SK-N-SH (cell line): ENCODE results near the gene BTF3L4. TPM values are rescaled to one million over a fixed set of nuclear protein-coding genes. Genes with fewer than 3 reads are reported as not detected.
"Not testable (repeated sequence)": the region's sequence is repeated elsewhere in the genome, so short reads cannot be mapped to it uniquely, and the experiment has no call there.

ENCODE experiments used
- CTCF ChIA-PET: fragments of 300-600, 350-600 bp; formaldehyde crosslinking; extraction: SDS; loops from one replicate; lab custom pipeline; 2021; lab: Yijun Ruan, JAX
- POLR2A ChIA-PET: fragments of 350-600 bp; sonication (Branson Sonifier 250); formaldehyde crosslinking; extraction: SDS; loops from one replicate; lab custom pipeline; 2020; ENCODE audit warnings: antibody characterized with exemption, inconsistent platforms; lab: Yijun Ruan, JAX
- DNase-seq: peaks from one replicate; pipeline ENCODE4 v3.0.0; 2012
- H2AFZ ChIP-seq: fragments of 200-600 bp; sonication (generic); 2 replicates; pipeline ENCODE4 v1.8.1; 2016; ENCODE audit warnings: antibody characterized with exemption, mild to moderate bottlenecking, low read depth
- H3F3A ChIP-seq: fragments of 200-600 bp; sonication (generic); replicated peaks from 2 replicates; pipeline ENCODE3; 2016; ENCODE audit warnings: antibody characterized with exemption, mild to moderate bottlenecking; ENCODE audit not compliant: insufficient read depth
- H3K27ac ChIP-seq, 2 experiments: fragments of 200-500 bp in 1 of 2; fragments of 200-600 bp in 1 of 2; sonication (Bioruptor generic) in 1 of 2; sonication (generic), shearing (Covaris generic) in 1 of 2; 2 replicates each; pipeline versions ENCODE4 v1.5.1 to v1.6.1; 2014 to 2016; ENCODE audit warnings: low read depth in 2 of 2, inconsistent platforms in 1 of 2, low read length in 1 of 2, mild to moderate bottlenecking in 1 of 2, mixed read lengths in 1 of 2
- H3K27me3 ChIP-seq: fragments of 200-600 bp; sonication (generic), shearing (Covaris generic); 2 replicates; pipeline ENCODE4 v1.6.1; 2016; ENCODE audit warnings: mixed run types; ENCODE audit not compliant: insufficient read depth
- H3K36me3 ChIP-seq, 2 experiments: fragments of 200-500 bp in 1 of 2; fragments of 200-600 bp in 1 of 2; sonication (Bioruptor generic) in 1 of 2; sonication (generic) in 1 of 2; replicated peaks in 1 of 2; 2 replicates each; pipeline versions ENCODE3 to v1.5.1; 2014 to 2016; ENCODE audit warnings: low read length in 1 of 2, mild to moderate bottlenecking in 1 of 2; ENCODE audit not compliant: insufficient read depth in 2 of 2, control insufficient read depth in 1 of 2
- H3K4me1 ChIP-seq, 2 experiments: fragments of 200-500 bp in 1 of 2; fragments of 200-600 bp in 1 of 2; sonication (Bioruptor generic) in 1 of 2; sonication (generic), shearing (Covaris generic) in 1 of 2; 2 replicates each; pipeline versions ENCODE4 v1.5.1 to v1.6.1; 2014 to 2016; ENCODE audit warnings: low read depth in 1 of 2, low read length in 1 of 2, mixed run types in 1 of 2; ENCODE audit not compliant: insufficient read depth in 2 of 2, control insufficient read depth in 1 of 2
- H3K4me2 ChIP-seq: fragments of 200-600 bp; sonication (generic), shearing (Covaris generic); 2 replicates; pipeline ENCODE4 v1.6.1; 2017; ENCODE audit warnings: mixed run types
- H3K4me3 ChIP-seq, 2 experiments: fragments of 200-500 bp in 1 of 2; fragments of 200-600 bp in 1 of 2; sonication (Bioruptor generic) in 1 of 2; sonication (generic), shearing (Covaris generic) in 1 of 2; 2 replicates each; pipeline versions ENCODE4 v1.5.1 to v1.8.1; 2014 to 2016; ENCODE audit warnings: low read depth in 2 of 2, inconsistent platforms in 1 of 2, low read length in 1 of 2, mild to moderate bottlenecking in 1 of 2, mixed read lengths in 1 of 2, moderate library complexity in 1 of 2
- H3K79me2 ChIP-seq: fragments of 200-600 bp; sonication (generic); 2 replicates; pipeline ENCODE4 v1.8.1; 2017; ENCODE audit warnings: mild to moderate bottlenecking; ENCODE audit not compliant: insufficient read depth
- H3K9ac ChIP-seq: fragments of 200-600 bp; sonication (generic); 2 replicates; pipeline ENCODE4 v1.6.1; 2017; ENCODE audit warnings: mixed run types
- H3K9me2 ChIP-seq: fragments of 200-600 bp; sonication (generic); 2 replicates; pipeline ENCODE4 v1.6.1; 2017; ENCODE audit warnings: mixed run types
- H3K9me3 ChIP-seq: fragments of 200-600 bp; sonication (generic); 2 replicates; pipeline ENCODE4 v1.6.1; 2017; ENCODE audit warnings: mixed run types, mild to moderate bottlenecking, moderate library complexity
- H4K20me1 ChIP-seq: fragments of 200-600 bp; sonication (generic); 2 replicates; pipeline ENCODE4 v1.6.1; 2017; ENCODE audit warnings: mild to moderate bottlenecking, mixed run types; ENCODE audit not compliant: insufficient read depth
- EP300 ChIP-seq, 2 experiments: IDR thresholded peaks; 2 replicates each; pipeline versions ENCODE4 v1.4.0 to v1.6.1; 2012; ENCODE audit warnings: borderline replicate concordance in 1 of 2, low read depth in 1 of 2, low read length in 1 of 2
- GABPA ChIP-seq: IDR thresholded peaks from 2 replicates; pipeline ENCODE4 v1.4.0; 2012; ENCODE audit warnings: low read depth, mild to moderate bottlenecking
- GATA2 ChIP-seq: sonication (generic); formaldehyde crosslinking; IDR thresholded peaks from 2 replicates; pipeline ENCODE4 v1.5.0; 2020; ENCODE audit warnings: mild to moderate bottlenecking, missing genetic modification reagents
- MEF2A ChIP-seq: IDR thresholded peaks from 2 replicates; pipeline ENCODE4 v1.4.0; 2012; ENCODE audit warnings: low read depth, borderline replicate concordance
- RAD21 ChIP-seq: IDR thresholded peaks from 2 replicates; pipeline ENCODE4 v1.6.1; 2012; ENCODE audit warnings: mild to moderate bottlenecking, low read length
- RCOR1 ChIP-seq: fragments of 150-350 bp; IDR thresholded peaks from 2 replicates; pipeline ENCODE4 v1.6.1; 2017; ENCODE audit warnings: antibody characterized with exemption, low read length
- RXRA ChIP-seq: IDR thresholded peaks from 2 replicates; pipeline ENCODE4 v1.4.0; 2012; ENCODE audit warnings: low read depth, mild to moderate bottlenecking, borderline replicate concordance
- SIN3A ChIP-seq: IDR thresholded peaks from 2 replicates; pipeline ENCODE4 v1.6.1; 2012; ENCODE audit warnings: low read depth, mild to moderate bottlenecking, low read length, moderate library complexity, borderline replicate concordance
- SMC3 ChIP-seq: IDR thresholded peaks from 2 replicates; pipeline ENCODE4 v1.6.1; 2012; ENCODE audit warnings: low read depth, low read length, improper control_type of control experiment
- TEAD4 ChIP-seq: IDR thresholded peaks from 2 replicates; pipeline ENCODE4 v1.4.0; 2012; ENCODE audit warnings: mild to moderate bottlenecking, borderline replicate concordance; ENCODE audit not compliant: insufficient read depth
- YY1 ChIP-seq: IDR thresholded peaks from 2 replicates; pipeline ENCODE4 v1.4.0; 2012; ENCODE audit warnings: low read depth, mild to moderate bottlenecking
- WGBS: methylation state at CpG from one replicate; pipeline ENCODE4 v1.1.6; 2017; ENCODE audit warnings: low lambda C conversion rate; 5-methylcytosine and 5-hydroxymethylcytosine counted together
- polyA plus RNA-seq, 3 experiments: library from polyadenylated mRNA; depleted of rRNA; stranded (reverse); fragments of >200 nt; gene quantifications; 2 replicates each; pipeline ENCODE4 v1.2.3, GENCODE V29; 2012
- TF ChIP-seq, protein P1 (sequence below): fragments of 150-350 bp; IDR thresholded peaks from 2 replicates; pipeline ENCODE4 v1.6.1; 2016; ENCODE audit warnings: mild to moderate bottlenecking, low read depth, low read length
- TF ChIP-seq, protein P2 (sequence below): IDR thresholded peaks from 2 replicates; pipeline ENCODE4 v1.6.1; 2012; ENCODE audit warnings: mild to moderate bottlenecking, low read depth, low read length, moderate library complexity

Gene BTF3L4
- polyA plus RNA-seq, 1 of the 3 experiments (the other 2 are of a cell fraction) = 26.1 TPM

DNA sequence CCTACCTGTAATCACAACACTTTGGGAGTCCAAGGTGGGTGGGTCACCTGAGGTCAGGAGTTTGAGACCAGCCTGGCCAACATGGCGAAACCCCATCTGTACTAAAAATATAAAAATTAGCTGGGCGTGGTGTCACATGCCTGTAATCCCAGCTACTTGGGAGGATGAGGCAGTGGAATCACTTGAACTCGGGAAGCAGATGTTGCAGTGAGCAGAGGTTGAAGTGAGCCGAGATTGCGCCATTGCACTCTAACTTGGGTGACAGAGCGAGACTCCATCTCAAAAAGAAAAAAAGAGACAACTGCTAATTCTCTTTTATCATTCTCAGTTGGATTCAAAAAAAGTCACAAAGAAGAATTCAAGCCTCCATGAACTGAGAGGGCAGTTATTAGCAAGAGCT lies 21.2 kb downstream of the BTF3L4 start:
- H2AFZ ChIP-seq, H3K4me3 ChIP-seq, H4K20me1 ChIP-seq, H3K4me2 ChIP-seq, H3K27me3 ChIP-seq, POLR2A ChIA-PET, DNase-seq, H3K27ac ChIP-seq, H3K9ac ChIP-seq, H3K9me3 ChIP-seq, H3K4me1 ChIP-seq, H3K9me2 ChIP-seq: not testable (repeated sequence)
- Histone ChIP-seq H3K79me2 (peaks cover 91% of the 10 kb centered on the region), H3F3A (peaks cover 14% of the 10 kb centered on the region), H3K36me3 (peaks cover 6 to 33% of the 10 kb centered on the region in 2 experiments)
- CTCF ChIA-PET = interaction anchor here (0.9 kb wide), 1 partner anchor 12 kb away, joined by 3 read pairs; no protein-coding TSS in a partner anchor
- WGBS = 95% methylated on average over 6 of the region's 6 CpGs

DNA sequence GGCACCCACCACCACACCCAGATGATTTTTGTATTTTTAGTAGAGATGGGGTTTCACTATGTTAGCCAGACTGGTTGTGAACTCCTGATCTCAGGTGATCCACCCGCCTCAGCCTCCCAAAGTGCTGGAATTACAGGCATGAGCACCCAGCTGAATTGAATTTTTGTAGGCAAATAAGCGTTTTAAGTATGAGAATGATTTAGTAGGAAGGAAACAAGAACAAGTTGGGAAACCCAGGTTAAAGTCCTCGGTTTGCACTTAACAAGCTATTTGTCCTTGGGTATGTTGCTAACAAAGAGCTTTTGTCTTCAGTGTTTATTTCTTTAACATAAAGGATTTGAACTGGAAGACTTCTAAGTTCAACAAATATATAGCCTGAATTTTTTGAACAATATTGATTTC lies 23.9 kb downstream of the BTF3L4 start:
- DNase-seq = no peak
- Histone ChIP-seq H3K4me3 (no peak overlapping the region), H3F3A (peaks cover 12% of the 10 kb centered on the region), H3K4me2 (no peak overlapping the region), H3K79me2 (peaks cover 84% of the 10 kb centered on the region), H3K4me1 (no peaks in the 10 kb centered on the region; a peak in 1 of 4 replicates), H3K27ac (no peak overlapping the region), H3K27me3 (no peaks in the 10 kb centered on the region), H2AFZ (no peak overlapping the region), H3K36me3 (peaks cover 6 to 33% of the 10 kb centered on the region in 2 experiments), H3K9ac (no peak overlapping the region), H3K9me2 (no peaks in the 10 kb centered on the region), H3K9me3 (no peaks in the 10 kb centered on the region), H4K20me1 (no peaks in the 10 kb centered on the region)
- 98% methylated on average over 3 of the region's 3 CpGs for WGBS
- TF ChIP-seq YY1 (no peak), GABPA (no peak), EP300 (IDR thresholded peaks at IDR 0.05; ENCODE audit: borderline replicate concordance in 1 of 2, low read depth in 1 of 2, low read length in 1 of 2) (no peak), TEAD4 (no peak), RCOR1 (no peak), GATA2 (no peak), SIN3A (no peak), SMC3 (no peak), RXRA (no peak), MEF2A (no peak), RAD21 (no peak)
- TF ChIP-seq, protein P1, sequence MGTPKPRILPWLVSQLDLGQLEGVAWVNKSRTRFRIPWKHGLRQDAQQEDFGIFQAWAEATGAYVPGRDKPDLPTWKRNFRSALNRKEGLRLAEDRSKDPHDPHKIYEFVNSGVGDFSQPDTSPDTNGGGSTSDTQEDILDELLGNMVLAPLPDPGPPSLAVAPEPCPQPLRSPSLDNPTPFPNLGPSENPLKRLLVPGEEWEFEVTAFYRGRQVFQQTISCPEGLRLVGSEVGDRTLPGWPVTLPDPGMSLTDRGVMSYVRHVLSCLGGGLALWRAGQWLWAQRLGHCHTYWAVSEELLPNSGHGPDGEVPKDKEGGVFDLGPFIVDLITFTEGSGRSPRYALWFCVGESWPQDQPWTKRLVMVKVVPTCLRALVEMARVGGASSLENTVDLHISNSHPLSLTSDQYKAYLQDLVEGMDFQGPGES = no peak
- TF ChIP-seq, protein P2, sequence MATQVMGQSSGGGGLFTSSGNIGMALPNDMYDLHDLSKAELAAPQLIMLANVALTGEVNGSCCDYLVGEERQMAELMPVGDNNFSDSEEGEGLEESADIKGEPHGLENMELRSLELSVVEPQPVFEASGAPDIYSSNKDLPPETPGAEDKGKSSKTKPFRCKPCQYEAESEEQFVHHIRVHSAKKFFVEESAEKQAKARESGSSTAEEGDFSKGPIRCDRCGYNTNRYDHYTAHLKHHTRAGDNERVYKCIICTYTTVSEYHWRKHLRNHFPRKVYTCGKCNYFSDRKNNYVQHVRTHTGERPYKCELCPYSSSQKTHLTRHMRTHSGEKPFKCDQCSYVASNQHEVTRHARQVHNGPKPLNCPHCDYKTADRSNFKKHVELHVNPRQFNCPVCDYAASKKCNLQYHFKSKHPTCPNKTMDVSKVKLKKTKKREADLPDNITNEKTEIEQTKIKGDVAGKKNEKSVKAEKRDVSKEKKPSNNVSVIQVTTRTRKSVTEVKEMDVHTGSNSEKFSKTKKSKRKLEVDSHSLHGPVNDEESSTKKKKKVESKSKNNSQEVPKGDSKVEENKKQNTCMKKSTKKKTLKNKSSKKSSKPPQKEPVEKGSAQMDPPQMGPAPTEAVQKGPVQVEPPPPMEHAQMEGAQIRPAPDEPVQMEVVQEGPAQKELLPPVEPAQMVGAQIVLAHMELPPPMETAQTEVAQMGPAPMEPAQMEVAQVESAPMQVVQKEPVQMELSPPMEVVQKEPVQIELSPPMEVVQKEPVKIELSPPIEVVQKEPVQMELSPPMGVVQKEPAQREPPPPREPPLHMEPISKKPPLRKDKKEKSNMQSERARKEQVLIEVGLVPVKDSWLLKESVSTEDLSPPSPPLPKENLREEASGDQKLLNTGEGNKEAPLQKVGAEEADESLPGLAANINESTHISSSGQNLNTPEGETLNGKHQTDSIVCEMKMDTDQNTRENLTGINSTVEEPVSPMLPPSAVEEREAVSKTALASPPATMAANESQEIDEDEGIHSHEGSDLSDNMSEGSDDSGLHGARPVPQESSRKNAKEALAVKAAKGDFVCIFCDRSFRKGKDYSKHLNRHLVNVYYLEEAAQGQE = no peak
- CTCF ChIA-PET = interaction anchor here (1.0 to 2.1 kb wide), 2 partner anchors 12 to 62 kb away, joined by 3 to 7 read pairs; partner anchors contain the start of gene ZFYVE9
- POLR2A ChIA-PET = no interaction called here

DNA sequence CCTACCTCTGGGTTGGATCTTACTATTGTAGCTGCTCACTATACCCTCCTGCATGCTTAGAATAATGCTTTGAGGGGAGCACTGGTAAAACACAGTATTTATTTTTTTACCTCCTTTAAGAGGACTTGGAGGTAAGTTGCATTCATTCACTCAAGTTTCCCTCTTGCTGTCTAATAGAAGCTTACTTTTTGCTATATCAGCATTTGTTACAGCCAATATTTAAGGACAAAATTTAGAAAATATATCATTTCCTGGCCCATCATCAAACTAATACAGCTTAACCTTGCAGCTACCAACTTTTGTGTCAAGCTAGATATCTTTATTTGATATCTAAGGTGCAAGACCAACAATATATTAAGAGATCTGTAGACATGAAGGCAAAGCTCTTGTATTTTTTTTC lies 31.8 kb downstream of the BTF3L4 start:
- H3K4me3 ChIP-seq, H3K27me3 ChIP-seq, H3K9ac ChIP-seq, DNase-seq, POLR2A ChIA-PET, H2AFZ ChIP-seq, H4K20me1 ChIP-seq, H3K4me2 ChIP-seq, H3K9me2 ChIP-seq, H3K27ac ChIP-seq, H3K4me1 ChIP-seq, H3K9me3 ChIP-seq, H3F3A ChIP-seq: not testable (repeated sequence)
- Histone ChIP-seq H3K36me3 (peaks cover 36 to 62% of the 10 kb centered on the region in 2 experiments), H3K79me2 (peaks cover 20% of the 10 kb centered on the region; the same call in 1 of the 2 replicates)
- CTCF ChIA-PET = interaction anchor here (0.7 kb wide), 1 partner anchor 22 kb away, joined by 3 read pairs; no protein-coding TSS in a partner anchor

DNA sequence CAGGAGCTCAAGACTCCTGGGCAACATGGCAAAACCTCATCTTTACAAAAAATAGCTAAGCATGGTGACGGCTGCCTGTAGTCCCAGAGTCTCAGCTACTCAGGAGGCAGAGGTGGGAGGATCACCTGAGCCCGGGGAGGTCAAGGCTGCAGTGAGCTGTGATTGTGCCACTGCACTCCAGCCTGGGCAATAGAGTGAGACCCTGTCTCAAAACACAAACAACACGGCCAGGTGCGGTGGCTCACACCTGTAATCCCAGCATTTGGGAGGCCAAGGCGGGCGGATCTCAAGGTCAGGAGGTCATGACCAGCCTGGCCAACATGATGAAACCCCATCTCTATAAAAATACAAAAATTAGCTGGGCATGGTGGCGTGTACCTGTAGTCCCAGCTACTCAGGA lies 38.2 kb downstream of the BTF3L4 start:
- POLR2A ChIA-PET = interaction anchor here (1.1 kb wide), 1 partner anchor 16 kb away, joined by 3 read pairs; no protein-coding TSS in a partner anchor
- H3K4me3 ChIP-seq, H3K79me2 ChIP-seq, H3K9me3 ChIP-seq, H3F3A ChIP-seq, H4K20me1 ChIP-seq, H3K4me1 ChIP-seq, H3K27ac ChIP-seq, H3K9ac ChIP-seq, H3K9me2 ChIP-seq, H3K4me2 ChIP-seq, H3K27me3 ChIP-seq, DNase-seq, CTCF ChIA-PET, H2AFZ ChIP-seq: not testable (repeated sequence)
- peaks cover 14 to 30% of the 10 kb centered on the region in 2 experiments for H3K36me3 ChIP-seq
- WGBS = 83% methylated on average over 7 of the region's 7 CpGs
